ENCODE results near the gene NOX4.
"Not testable (repeated sequence)": the region's sequence is repeated elsewhere in the genome, so short reads cannot be mapped to it uniquely, and the experiment has no call there.

The NOX4 gene

GRCh38 chr11:89379976-89380771 lies 111.0 kb downstream of the NOX4 start:
- DNase-seq (ENCODE audit: low read depth in 2 of 2) = not testable (repeated sequence)

GRCh38 chr11:89378986-89379385 lies 112.2 kb downstream of the NOX4 start:
- not testable (repeated sequence) for DNase-seq (ENCODE audit: low read depth in 2 of 2)

GRCh38 chr11:89369356-89369755 lies 121.8 kb downstream of the NOX4 start:
- DNase-seq (ENCODE audit: low read depth in 2 of 2) = not testable (repeated sequence)

- DNase-seq (ENCODE audit: low read depth in 2 of 2) = not testable (repeated sequence)
These were observed 126.3 kb downstream of the NOX4 start for GRCh38 chr11:89364856-89365255.

- no peak for DNase-seq (ENCODE audit: low read depth in 2 of 2)
These were observed 129.4 kb downstream of the NOX4 start for GRCh38 chr11:89361734-89362133.

GRCh38 chr11:89359208-89359607 lies 132.0 kb downstream of the NOX4 start:
- not testable (repeated sequence) for DNase-seq (ENCODE audit: low read depth in 2 of 2)

GRCh38 chr11:89358761-89359160 lies 132.4 kb downstream of the NOX4 start:
- DNase-seq (ENCODE audit: low read depth in 2 of 2) = no peak

- DNase-seq (ENCODE audit: low read depth in 2 of 2) = no peak
These were observed 135.5 kb downstream of the NOX4 start for GRCh38 chr11:89355646-89356045.

- not testable (repeated sequence) for DNase-seq (ENCODE audit: low read depth in 2 of 2)
These were observed 136.7 kb downstream of the NOX4 start for GRCh38 chr11:89354513-89354912.

- DNase-seq (ENCODE audit: low read depth in 2 of 2) = no peak
These were observed 144.1 kb downstream of the NOX4 start for GRCh38 chr11:89347071-89347470.

- no peak for DNase-seq (ENCODE audit: low read depth in 2 of 2)
These were observed 144.6 kb downstream of the NOX4 start for GRCh38 chr11:89346601-89347000.

- DNase-seq (ENCODE audit: low read depth in 2 of 2) = not testable (repeated sequence)
These were observed 148.1 kb downstream of the NOX4 start for GRCh38 chr11:89342880-89343572.

- not testable (repeated sequence) for DNase-seq (ENCODE audit: low read depth in 2 of 2)
These were observed 150.7 kb downstream of the NOX4 start for GRCh38 chr11:89340450-89340849.

- not testable (repeated sequence) for DNase-seq (ENCODE audit: low read depth in 2 of 2)
These were observed 153.1 kb downstream of the NOX4 start for GRCh38 chr11:89338073-89338472.

- DNase-seq (ENCODE audit: low read depth in 2 of 2) = not testable (repeated sequence)
These were observed 154.0 kb downstream of the NOX4 start for GRCh38 chr11:89337100-89337650.

- not testable (repeated sequence) for DNase-seq (ENCODE audit: low read depth in 2 of 2)
These were observed 157.5 kb downstream of the NOX4 start for GRCh38 chr11:89333704-89334103.

GRCh38 chr11:89331940-89332339 lies 159.2 kb downstream of the NOX4 start:
- DNase-seq (ENCODE audit: low read depth in 2 of 2) = not testable (repeated sequence)

- DNase-seq (ENCODE audit: low read depth in 2 of 2) = no peak
These were observed 163.3 kb downstream of the NOX4 start for GRCh38 chr11:89327885-89328284.

- no peak for DNase-seq (ENCODE audit: low read depth in 2 of 2)
These were observed 169.8 kb downstream of the NOX4 start for GRCh38 chr11:89321401-89321800.

- not testable (repeated sequence) for DNase-seq (ENCODE audit: low read depth in 2 of 2)
These were observed 180.6 kb downstream of the NOX4 start for GRCh38 chr11:89310607-89311006.

GRCh38 chr11:89309321-89309985 lies 181.7 kb downstream of the NOX4 start:
- not testable (repeated sequence) for DNase-seq (ENCODE audit: low read depth in 2 of 2)

GRCh38 chr11:89308272-89308671 lies 182.9 kb downstream of the NOX4 start:
- DNase-seq (ENCODE audit: low read depth in 2 of 2) = not testable (repeated sequence)
